ENCODE measurements around the gene RTN4.
A peak's percentile ranks its signal among the peaks of the same experiment; 100 is the strongest.
"Not testable (repeated sequence)": the region's sequence is repeated elsewhere in the genome, so short reads cannot be mapped to it uniquely, and the experiment has no call there.

Gene RTN4

DNA sequence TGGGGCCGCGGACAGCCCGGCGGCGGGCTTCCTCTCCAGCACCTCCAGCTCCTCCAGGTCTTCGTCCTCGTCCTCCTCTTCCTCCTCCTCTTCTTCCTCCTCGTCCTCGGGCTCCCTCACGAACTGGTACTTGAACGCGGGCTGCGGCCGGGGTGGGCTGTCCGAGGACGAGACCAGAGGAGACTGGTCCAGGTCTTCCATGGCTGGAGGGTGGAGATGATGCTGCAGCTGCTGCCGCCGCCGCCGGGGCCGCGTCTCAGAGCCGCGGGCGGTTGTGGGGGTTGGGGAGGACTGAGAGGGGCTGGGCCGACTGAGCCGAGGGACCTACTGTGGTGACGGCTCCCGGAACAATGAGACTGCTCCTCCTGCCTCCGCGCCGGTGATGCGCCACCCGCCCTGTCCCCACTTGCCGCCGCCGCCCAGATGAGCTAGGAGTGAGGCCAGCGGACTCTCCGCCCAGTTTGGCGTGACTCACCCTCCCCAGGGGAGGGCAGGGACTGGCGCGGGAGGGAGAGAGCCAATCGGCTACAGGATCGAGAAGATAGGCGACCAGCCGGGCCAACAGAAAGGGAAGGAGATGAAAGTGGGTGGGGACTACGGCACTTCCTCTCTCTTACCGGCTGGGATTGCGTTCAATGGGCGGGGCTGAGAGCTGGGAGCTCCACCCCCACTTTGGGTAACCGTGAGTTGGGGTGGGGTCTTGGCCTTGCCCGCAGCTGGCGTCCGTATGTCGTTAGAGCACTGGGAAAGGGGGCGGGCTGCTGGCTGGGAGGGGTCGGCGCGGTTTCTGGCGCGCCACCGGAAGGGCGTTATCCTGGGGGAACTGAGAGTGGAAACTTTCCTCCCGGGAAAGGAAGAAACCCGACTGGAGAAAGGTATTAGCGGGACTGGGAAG is at the start of gene RTN4:
TSS of gene RTN4 (minus strand) at position 352 of the 895 bp plus-strand sequence. CDS start at position 201, 151 bp downstream.
- peak; percentile 98 to 99 for DNase-seq (ENCODE audit: low read depth in 2 of 2)

- no peak for DNase-seq (ENCODE audit: low read depth in 2 of 2)
These were observed 49.2 kb upstream of the RTN4 start for GRCh38 chr2:55099493-55099877.

DNA sequence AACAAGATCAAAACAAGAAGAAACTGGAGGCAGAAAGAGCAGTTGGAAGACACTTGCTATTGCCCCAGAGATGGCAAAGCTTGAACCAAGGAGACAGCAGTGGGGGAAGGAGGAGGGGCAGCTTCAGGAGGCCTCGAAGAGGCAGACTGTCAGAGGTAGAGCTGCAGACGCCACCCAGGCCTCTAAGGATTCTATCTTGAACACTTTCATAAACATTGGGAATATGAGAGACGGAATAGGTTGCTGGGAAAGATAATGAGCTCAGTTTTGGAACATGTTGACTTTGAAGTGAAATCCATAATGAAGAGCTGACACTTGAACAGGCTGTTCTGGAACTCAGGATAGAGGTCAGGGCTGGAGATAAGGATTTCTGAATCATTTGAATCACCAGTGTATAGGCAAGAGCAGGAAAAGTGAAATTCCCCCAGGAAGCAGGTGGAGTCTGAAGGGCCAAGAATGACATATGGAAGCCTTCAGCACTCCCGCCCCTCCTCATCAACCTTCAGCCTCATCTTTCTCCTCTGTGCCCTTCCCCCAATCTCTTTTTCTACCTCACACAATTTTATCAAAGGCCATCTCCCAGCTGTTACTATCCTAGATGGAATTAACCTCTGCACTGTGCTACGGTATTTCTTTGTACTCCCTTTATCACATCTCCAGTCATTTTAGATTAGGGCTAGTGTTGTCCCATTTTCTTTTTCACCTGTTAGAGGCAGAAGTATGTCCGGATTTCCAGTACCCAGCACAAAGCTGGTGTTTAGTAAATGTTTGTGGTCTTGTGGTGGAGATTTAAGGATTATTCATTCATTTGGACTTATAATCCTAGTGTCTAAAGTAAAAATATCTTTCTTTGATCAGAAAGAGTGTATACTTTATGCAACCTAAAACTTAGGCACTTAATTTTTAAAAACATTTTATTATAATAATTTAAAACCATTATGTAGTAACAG is 47.5 kb upstream of the RTN4 start:
- no peak for DNase-seq (ENCODE audit: low read depth in 2 of 2)

- DNase-seq (ENCODE audit: low read depth in 2 of 2): no peak
These were observed 46.8 kb upstream of the RTN4 start for GRCh38 chr2:55097082-55097460.

- DNase-seq (ENCODE audit: low read depth in 2 of 2): no peak
These were observed 46.3 kb upstream of the RTN4 start for GRCh38 chr2:55096586-55096985.

DNA sequence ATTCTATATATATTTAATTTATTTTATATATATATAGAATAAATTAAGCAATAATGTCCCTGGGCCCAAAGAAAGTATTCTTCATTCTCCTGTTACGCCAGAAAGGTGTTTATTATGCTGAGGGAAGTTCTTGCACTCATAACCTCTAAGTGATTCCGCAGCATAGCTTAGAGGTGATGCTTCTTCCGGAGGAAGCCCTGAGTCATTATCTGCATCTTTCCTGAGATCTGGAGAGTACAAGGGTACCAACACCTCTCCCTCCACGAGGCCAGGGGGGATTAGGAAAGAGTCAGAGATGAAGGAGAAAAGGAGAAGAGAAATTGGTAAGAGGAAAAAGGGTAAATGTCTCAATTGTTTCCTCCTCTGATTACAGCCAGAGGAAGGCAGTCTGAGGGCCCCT is 43.1 kb upstream of the RTN4 start:
- no peak for DNase-seq (ENCODE audit: low read depth in 2 of 2)

GRCh38 chr2:55092439-55092838 is 42.2 kb upstream of the RTN4 start:
- DNase-seq (ENCODE audit: low read depth in 2 of 2): no peak

- DNase-seq (ENCODE audit: low read depth in 2 of 2): not testable (repeated sequence)
These were observed 41.4 kb upstream of the RTN4 start for GRCh38 chr2:55091681-55092080.

- no peak for DNase-seq (ENCODE audit: low read depth in 2 of 2)
These were observed 40.5 kb upstream of the RTN4 start for GRCh38 chr2:55090702-55091101.

DNA sequence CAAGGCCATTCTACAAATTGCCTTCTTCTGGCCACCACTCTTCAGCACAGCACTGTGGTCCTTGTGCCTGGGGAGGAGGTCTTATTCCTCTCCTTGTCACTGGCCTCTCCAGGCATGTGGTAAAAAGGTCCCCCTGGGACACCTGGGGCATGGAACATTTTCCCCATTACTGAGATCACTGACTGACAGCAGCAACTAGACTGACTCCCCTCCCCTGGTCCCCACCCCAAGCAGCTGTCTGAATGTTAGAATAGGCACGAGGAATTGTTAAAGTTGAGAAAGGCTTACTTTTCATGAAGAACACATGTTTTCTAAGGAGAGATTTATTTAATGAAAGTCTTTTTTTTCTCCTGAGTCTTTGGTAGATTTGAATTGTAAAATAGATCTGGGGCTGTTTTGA is 39.5 kb upstream of the RTN4 start:
- DNase-seq (ENCODE audit: low read depth in 2 of 2): no peak

DNA sequence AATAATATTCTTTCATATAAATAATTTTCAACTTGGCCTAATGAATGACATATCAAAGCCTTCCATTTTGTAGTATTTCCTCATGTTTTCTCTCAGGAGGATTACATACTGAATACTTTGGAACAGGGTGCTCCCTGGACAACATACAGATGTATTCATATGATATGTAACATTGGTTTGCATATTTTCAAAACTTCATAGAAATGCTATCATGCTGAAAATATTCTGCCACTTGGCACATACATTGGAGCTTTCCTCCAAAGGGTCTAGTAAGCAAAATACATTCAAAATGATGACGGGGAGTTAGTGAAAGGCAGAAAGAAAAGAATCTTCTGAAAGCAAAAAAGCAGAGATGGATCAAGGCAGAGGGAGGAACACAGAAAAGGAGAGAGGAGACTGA is 38.1 kb upstream of the RTN4 start:
- no peak for DNase-seq (ENCODE audit: low read depth in 2 of 2)

GRCh38 chr2:55087936-55088335 is 37.7 kb upstream of the RTN4 start:
- DNase-seq (ENCODE audit: low read depth in 2 of 2): no peak

DNA sequence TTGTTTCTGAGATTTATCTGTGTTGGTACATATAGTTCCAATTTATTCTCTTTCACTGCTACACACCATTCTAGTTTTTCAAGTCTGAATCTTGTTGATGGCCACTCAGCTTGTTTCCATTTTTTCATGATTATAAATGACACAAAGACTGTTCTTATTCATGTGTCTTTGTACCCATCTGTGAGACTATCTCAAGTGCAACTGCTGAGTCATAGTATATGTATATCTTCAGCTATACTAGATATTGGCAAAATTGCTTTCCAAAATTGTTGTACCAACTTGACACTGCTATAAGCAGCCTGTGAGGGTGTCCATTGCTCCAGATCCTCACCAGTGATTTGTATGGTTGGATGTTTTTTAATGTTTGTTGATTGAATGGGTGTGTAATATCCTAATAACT is 37.2 kb upstream of the RTN4 start:
- DNase-seq (ENCODE audit: low read depth in 2 of 2): no peak

DNA sequence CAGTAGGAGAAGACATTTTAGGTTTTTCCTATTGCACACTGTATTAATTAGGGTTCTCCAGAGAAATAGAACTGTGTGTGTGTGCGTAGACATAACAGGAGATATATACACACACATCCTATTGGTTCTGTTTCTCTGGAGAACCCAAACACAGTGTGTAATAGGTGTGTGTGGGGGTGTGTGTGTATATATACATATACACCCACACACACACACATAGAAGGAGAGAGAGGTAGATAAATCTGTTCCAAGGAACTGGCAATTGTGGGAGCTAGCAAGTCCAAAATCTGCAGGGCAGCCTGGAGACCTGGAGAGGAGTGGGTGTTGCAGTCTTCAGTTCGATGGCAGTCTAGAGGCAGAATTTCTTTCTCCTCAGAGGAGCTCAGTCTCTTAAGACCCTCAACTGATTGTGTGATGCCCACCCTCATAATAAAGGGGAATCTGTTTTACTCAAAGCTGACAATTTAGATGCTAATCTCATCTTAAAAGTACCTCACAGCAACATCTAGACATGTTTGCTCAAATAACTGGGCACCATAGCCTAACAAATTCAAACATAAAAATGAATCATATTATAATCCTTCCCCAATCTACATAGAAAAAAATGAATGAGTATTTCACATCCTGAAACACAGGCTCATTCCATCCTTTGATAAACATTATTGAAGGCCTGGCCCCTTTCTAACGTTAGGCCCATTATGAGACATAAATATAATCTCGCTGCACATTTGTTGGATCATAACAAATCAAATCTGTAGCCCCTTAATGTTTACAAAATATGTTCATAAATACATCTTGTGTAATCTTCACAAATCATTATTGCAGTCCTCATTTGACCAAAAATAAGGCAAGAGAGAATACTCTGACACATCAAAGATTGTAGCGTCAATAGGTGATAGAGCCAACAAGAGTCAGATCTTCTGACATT is 35.1 kb upstream of the RTN4 start:
- no peak for DNase-seq (ENCODE audit: low read depth in 2 of 2)

GRCh38 chr2:55084641-55085040 is 34.4 kb upstream of the RTN4 start:
- DNase-seq (ENCODE audit: low read depth in 2 of 2): no peak

DNA sequence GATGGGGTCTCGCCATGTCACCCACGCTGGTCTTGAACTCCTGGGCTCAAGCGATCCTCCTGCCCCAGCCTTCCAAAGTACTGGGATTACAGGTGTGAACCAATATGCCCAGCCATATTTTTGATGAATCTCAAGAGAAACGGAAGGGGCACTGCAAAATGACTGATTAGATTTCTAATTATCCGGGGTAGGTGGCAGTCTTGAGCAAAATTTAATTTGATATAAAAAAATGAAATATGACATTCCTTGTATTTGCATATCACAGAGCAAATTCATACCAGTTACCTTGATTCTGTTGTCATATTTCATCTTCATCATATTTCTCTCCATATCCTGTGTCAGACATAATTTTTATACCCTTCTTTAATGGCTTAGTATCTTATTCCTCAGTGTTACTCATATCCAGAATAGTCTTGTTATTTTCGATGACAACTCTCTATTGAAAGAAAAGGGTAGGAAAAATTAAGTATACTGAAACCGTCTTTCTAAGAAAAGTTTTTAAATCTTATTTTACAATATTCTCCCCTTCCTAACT is 30.0 kb upstream of the RTN4 start:
- DNase-seq (ENCODE audit: low read depth in 2 of 2): no peak

DNA sequence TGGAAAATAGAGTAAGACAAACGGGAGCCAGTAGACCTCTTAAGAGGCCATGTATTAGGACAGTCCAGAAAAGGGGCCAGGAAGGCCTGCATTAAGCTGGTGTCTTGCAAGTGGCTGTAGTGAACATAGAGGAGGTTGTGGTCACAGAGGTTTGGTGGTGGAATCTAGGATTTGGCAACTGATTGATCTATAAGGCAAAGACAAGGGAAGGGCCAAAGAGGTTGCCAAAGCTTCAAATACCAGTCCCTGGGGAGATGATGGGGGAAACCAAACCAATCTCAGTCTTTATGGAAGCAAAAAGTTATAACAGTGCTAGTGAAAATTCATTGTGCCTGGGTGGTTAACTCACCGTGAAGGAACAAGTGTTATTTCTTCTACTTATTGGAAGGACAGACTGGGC is 28.7 kb upstream of the RTN4 start:
- no peak for DNase-seq (ENCODE audit: low read depth in 2 of 2)

GRCh38 chr2:55076721-55077120 is 26.5 kb upstream of the RTN4 start:
- no peak for DNase-seq (ENCODE audit: low read depth in 2 of 2)

GRCh38 chr2:55076019-55076418 is 25.8 kb upstream of the RTN4 start:
- DNase-seq (ENCODE audit: low read depth in 2 of 2): not testable (repeated sequence)

- DNase-seq (ENCODE audit: low read depth in 2 of 2): no peak
These were observed 23.0 kb upstream of the RTN4 start for GRCh38 chr2:55073000-55073983.
